Vagina (tissue), 2 donors: ENCODE results near the gene TCF20. TPM values are rescaled to one million over a fixed set of nuclear protein-coding genes. Genes with fewer than 3 reads are reported as not detected.

Source experiments
- DNase-seq, 2 donors: peaks; one replicate each; pipeline ENCODE4 v3.0.0-alpha.2; 2017; ENCODE audit errors: extremely low spot score in 2 of 2
- H3K27ac ChIP-seq: fragments of 200-600 bp; sonication (generic); one replicate; pipeline ENCODE4 v1.5.1; 2019
- H3K27me3 ChIP-seq: fragments of 200-600 bp; sonication (generic); one replicate; pipeline ENCODE4 v1.5.1; 2019
- H3K36me3 ChIP-seq, 2 donors: fragments of 200-600 bp; sonication (generic); one replicate each; pipeline ENCODE4 v1.5.1; 2017 to 2019
- H3K4me1 ChIP-seq: fragments of 200-600 bp; sonication (generic); one replicate; pipeline ENCODE4 v1.5.1; 2019
- H3K4me3 ChIP-seq, 2 donors: fragments of 200-600 bp; sonication (generic); 1 replicate in 1 of 2; 2 replicates in 1 of 2; pipeline ENCODE4 v1.5.1; 2016 to 2019
- H3K9me3 ChIP-seq: fragments of 200-600 bp; sonication (generic); one replicate; pipeline ENCODE4 v1.5.1; 2019
- POLR2A ChIP-seq, 2 donors: fragments of 450-650 bp; IDR thresholded peaks; one replicate each; pipeline ENCODE4 v1.6.1; 2017; ENCODE audit warnings: antibody characterized with exemption in 2 of 2, mild to moderate bottlenecking in 2 of 2, moderate library complexity in 2 of 2
- POLR2AphosphoS5 ChIP-seq, 2 donors: sonication (generic); formaldehyde crosslinking; IDR thresholded peaks; one replicate each; pipeline ENCODE4 v1.9.0; 2017; ENCODE audit warnings: antibody characterized with exemption in 2 of 2, mild to moderate bottlenecking in 2 of 2, low read depth in 1 of 2; ENCODE audit not compliant: insufficient read depth in 1 of 2
- intact Hi-C: fragments of 100-400 bp; cut with DNase I; formaldehyde crosslinking; loops from one replicate; pipeline ENCODE4 v1.15.1; 2023
- total RNA-seq: library from RNA; depleted of rRNA; stranded (reverse); fragments of >200 nt; gene quantifications from one replicate; pipeline ENCODE4 v1.2.3, GENCODE V29; 2016
- TF ChIP-seq, protein P1 (sequence below), 3 experiments: fragments of 450-650 bp in 2 of 3; fragments of 200-600 bp in 1 of 3; sonication (generic) in 1 of 3; IDR thresholded peaks; one replicate each; pipeline ENCODE4 v1.5.1; 2017 to 2019; ENCODE audit warnings: antibody characterized with exemption in 3 of 3, mild to moderate bottlenecking in 2 of 3, moderate library complexity in 2 of 3

The TCF20 gene
- total RNA-seq, 1 donor from 2014 or later: 30.4 TPM

DNA sequence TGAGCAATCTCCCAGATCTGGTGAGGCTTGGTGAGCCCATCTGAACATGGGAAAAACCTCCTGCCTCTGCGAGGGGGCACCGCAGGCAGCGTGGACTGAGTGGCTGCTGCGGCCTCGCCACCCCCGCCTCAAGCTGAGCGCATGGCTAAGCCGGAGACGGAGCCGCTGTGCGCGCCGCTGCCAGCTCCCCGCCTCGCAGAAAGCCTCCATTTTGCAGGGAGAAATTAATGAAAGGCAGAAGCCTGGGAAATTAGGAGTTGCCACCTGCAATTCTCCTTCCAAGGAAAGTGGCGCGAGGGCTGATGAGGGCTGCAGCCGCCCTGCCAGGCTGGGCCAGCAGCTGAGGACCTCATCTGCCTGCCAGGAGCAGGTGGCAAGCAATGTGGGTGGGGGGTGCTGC is 35.6 kb upstream of the TCF20 start:
- DNase-seq: no peak
- intact Hi-C loops: loop anchor here (10.0 kb wide), 1 partner anchor 81 kb away; no protein-coding TSS in a partner anchor
- H3K27ac ChIP-seq: no peak overlapping the region
- no peak overlapping the region for H3K4me3 ChIP-seq
- peaks cover under 1% of the 10 kb centered on the region for H3K4me1 ChIP-seq
- H3K27me3 ChIP-seq: no peaks in the 10 kb centered on the region
- H3K36me3 ChIP-seq: no peaks in the 10 kb centered on the region
- no peak for TF ChIP-seq POLR2AphosphoS5 (IDR thresholded peaks at IDR 0.05; ENCODE audit: insufficient read depth in 1 of 2, low read depth in 1 of 2)
- no peak for TF ChIP-seq POLR2A (IDR thresholded peaks at IDR 0.05)
- TF ChIP-seq, protein P1, sequence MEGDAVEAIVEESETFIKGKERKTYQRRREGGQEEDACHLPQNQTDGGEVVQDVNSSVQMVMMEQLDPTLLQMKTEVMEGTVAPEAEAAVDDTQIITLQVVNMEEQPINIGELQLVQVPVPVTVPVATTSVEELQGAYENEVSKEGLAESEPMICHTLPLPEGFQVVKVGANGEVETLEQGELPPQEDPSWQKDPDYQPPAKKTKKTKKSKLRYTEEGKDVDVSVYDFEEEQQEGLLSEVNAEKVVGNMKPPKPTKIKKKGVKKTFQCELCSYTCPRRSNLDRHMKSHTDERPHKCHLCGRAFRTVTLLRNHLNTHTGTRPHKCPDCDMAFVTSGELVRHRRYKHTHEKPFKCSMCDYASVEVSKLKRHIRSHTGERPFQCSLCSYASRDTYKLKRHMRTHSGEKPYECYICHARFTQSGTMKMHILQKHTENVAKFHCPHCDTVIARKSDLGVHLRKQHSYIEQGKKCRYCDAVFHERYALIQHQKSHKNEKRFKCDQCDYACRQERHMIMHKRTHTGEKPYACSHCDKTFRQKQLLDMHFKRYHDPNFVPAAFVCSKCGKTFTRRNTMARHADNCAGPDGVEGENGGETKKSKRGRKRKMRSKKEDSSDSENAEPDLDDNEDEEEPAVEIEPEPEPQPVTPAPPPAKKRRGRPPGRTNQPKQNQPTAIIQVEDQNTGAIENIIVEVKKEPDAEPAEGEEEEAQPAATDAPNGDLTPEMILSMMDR (IDR thresholded peaks at IDR 0.05): no peak
- H3K9me3 ChIP-seq: no peaks in the 10 kb centered on the region

GRCh38 chr22:42304324-42304790 is 33.9 kb upstream of the TCF20 start:
- no peaks in the 10 kb centered on the region for H3K9me3 ChIP-seq
- no peak for DNase-seq
- peaks cover 17% of the 10 kb centered on the region for H3K4me1 ChIP-seq
- intact Hi-C loops: loop anchor here (10.0 kb wide), 1 partner anchor 80 kb away; no protein-coding TSS in a partner anchor
- no peak overlapping the region for H3K4me3 ChIP-seq
- TF ChIP-seq POLR2A (IDR thresholded peaks at IDR 0.05) (no peak), POLR2AphosphoS5 (IDR thresholded peaks at IDR 0.05; ENCODE audit: insufficient read depth in 1 of 2, low read depth in 1 of 2) (no peak)
- TF ChIP-seq, protein P1 (IDR thresholded peaks at IDR 0.05): no peak
- H3K27ac ChIP-seq: no peak overlapping the region
- no peaks in the 10 kb centered on the region for H3K36me3 ChIP-seq
- no peaks in the 10 kb centered on the region for H3K27me3 ChIP-seq

- H3K9me3 ChIP-seq: no peaks in the 10 kb centered on the region
- H3K4me3 ChIP-seq: no peak overlapping the region
- H3K36me3 ChIP-seq: no peaks in the 10 kb centered on the region
- no peaks in the 10 kb centered on the region for H3K27me3 ChIP-seq
- peaks cover 20% of the 10 kb centered on the region for H3K4me1 ChIP-seq
- TF ChIP-seq POLR2A (IDR thresholded peaks at IDR 0.05): no peak
- TF ChIP-seq, protein P1 (IDR thresholded peaks at IDR 0.05): no peak
- no peak for TF ChIP-seq POLR2AphosphoS5 (IDR thresholded peaks at IDR 0.05; ENCODE audit: insufficient read depth in 1 of 2, low read depth in 1 of 2)
- H3K27ac ChIP-seq: no peak overlapping the region
- intact Hi-C loops: loop anchor here (10.0 kb wide), 1 partner anchor 79 kb away; no protein-coding TSS in a partner anchor
- DNase-seq: no peak
Observed at GRCh38 chr22:42303396-42304323, 33.2 kb upstream of the TCF20 start.

DNA sequence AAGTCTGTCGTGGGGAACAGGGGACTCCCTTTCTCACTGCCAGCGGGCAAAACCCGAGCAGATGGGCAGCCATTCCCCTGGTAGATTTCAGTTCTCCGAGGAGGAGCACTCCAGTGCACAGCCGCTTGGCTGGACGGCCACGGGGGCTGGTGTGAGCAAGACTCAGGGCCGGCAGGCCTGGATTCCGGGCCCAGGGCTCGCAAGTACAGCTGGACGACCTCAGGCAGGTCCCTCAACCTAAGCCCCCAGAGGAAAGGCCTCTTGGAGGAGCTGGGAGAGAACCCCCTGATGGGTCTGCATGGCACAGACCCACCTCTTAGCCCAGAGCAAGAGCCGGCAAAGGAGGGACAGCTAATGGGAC is 31.3 kb upstream of the TCF20 start:
- H3K27ac ChIP-seq: no peak overlapping the region
- H3K4me3 ChIP-seq: no peak overlapping the region
- H3K4me1 ChIP-seq: peaks cover 22% of the 10 kb centered on the region
- H3K27me3 ChIP-seq: no peaks in the 10 kb centered on the region
- no peak for TF ChIP-seq POLR2AphosphoS5 (IDR thresholded peaks at IDR 0.05; ENCODE audit: insufficient read depth in 1 of 2, low read depth in 1 of 2)
- DNase-seq: no peak
- intact Hi-C loops: loop anchor here (10.0 kb wide), 1 partner anchor 77 kb away; no protein-coding TSS in a partner anchor
- H3K36me3 ChIP-seq: no peaks in the 10 kb centered on the region
- H3K9me3 ChIP-seq: no peaks in the 10 kb centered on the region

DNA sequence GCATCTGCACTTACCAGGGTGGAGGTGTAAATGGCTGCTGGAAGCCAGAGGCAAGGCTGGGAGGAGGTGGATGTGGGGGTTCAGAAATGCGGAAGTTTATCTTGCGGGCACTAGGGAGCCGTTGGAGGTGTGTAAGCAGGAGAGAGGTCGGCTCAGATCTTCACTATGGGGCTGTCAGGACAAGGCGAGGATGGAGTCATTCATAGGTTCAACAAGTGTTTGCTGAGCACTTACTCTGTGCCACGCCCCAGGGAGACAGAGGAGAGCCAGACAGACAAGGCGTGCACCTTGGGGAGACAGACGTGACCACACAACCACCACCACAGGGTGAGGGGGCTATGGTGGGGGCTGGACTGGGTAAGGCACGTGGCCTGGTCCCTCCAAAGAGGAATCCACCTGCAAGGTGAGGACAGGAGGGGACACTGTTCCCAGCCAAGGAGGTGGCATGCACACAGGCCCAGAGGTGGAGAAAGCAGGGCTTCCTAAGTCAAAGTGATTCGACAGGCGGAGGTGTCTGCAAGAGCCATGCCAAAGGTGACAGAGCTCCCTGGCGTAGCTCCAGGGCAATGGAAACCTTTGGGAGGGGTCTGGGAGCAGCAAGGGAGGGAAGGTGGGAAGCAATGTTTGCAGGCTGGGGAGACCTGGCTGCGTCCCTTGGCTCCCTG is 30.8 kb upstream of the TCF20 start:
- H3K27ac ChIP-seq: no peak overlapping the region
- intact Hi-C loops: loop anchor here (10.0 kb wide), 1 partner anchor 76 kb away; no protein-coding TSS in a partner anchor
- H3K9me3 ChIP-seq: no peaks in the 10 kb centered on the region
- H3K27me3 ChIP-seq: no peaks in the 10 kb centered on the region
- no peak overlapping the region for H3K4me3 ChIP-seq
- DNase-seq: no peak
- H3K4me1 ChIP-seq: peaks cover 27% of the 10 kb centered on the region
- TF ChIP-seq, protein P1 (IDR thresholded peaks at IDR 0.05): no peak
- no peak for TF ChIP-seq POLR2AphosphoS5 (IDR thresholded peaks at IDR 0.05; ENCODE audit: insufficient read depth in 1 of 2, low read depth in 1 of 2)
- TF ChIP-seq POLR2A (IDR thresholded peaks at IDR 0.05): no peak
- H3K36me3 ChIP-seq: no peaks in the 10 kb centered on the region
